HG02885 (cell line): ENCODE results near the gene CTDSP2.
"Not testable (repeated sequence)": the region's sequence is repeated elsewhere in the genome, so short reads cannot be mapped to it uniquely, and the experiment has no call there.

ENCODE experiments used
- ATAC-seq: cut with Tn5 transposase; IDR thresholded peaks from one replicate; pipeline ENCODE4 v1.9.1; 2021; ENCODE audit warnings: mild to moderate bottlenecking; ENCODE audit not compliant: unreplicated experiment, poor library complexity

The CTDSP2 gene

DNA sequence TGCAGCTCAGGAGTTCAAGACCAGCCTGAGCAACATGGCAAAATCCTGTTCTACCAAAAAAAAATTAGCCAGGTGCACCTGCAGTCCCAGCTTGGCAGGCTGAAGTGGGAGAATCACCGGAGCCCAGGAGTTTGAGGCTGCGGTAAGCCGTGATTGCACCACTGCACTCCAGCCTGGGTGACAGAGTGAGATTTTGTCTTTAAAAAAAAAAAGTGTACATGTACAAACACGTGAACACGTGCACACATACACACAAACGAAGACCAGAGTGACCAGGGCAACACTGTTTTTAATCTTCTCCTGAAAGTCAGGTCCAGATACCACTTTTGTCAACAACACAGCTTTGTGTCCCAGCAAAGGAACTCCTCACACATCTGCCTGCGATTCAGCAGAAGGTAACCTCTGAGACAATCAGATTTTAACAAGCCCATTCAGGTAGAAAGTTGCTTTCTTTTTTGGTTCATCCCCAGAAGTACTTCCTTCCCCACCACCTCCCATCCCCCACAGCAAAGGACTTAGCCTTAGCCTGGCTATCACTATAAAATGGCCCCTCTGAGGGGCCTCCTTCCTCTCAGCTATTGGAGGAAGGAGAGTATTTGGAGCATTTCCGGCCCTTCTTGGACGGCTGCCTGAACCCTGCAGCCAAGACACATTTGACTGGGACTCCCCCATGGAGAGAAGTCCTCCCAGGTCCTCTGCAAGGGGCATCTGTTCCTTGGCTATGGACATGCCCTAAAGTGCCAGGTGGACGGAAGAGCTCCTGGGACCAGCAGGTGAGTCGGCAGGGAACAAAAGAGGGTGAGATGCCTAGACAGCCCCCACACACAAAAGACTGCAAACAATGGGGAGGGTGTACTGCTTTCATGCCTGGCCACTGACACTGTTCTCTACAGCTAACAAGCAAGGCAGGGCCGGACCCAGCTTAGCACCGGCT is 9.8 kb downstream of the CTDSP2 start:
- ATAC-seq, result peak; percentile 56

DNA sequence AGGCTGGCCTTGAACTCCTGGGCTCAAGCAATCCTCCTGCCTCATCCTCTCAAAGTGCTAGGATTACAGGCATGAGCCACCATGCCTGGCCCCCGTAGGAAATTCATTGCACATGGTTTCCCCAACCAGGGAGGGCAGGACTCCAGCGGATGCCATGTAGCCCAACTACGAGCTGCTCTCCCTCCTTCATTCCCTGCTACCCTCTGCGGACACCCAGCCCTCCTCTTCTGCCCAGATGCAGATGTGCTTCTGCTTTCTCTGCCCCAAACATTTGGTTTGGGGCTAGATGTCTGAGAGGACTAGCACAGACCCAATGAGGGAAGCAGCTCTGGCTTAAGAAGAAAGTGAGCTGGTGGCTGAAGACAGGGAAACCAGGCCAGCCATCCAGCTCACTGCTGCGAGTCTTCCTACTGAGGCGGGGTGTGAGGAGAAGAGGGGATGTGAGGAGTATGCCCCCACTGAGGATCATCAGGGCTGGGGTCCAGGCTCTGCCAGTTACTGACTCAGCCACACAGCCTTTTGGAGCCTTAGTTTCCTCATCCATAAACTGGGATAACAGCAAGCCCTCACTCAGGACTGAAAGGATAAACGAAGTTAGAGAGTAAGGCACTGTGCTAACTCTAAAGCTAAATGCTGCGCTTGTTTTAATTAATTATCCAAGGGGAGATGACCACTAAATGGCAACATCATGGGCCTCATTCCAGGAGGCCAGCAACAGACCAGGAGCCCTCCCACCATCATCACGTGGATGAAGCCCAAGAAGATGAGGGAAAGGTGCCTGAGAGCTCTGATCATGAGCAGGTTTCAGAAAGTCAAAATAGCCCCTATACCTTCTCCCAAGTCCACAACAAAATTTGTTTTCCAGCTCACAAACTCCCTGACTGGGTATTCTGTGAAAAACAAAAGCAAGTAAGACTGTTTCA is 10.9 kb downstream of the CTDSP2 start:
- ATAC-seq, result no peak

DNA sequence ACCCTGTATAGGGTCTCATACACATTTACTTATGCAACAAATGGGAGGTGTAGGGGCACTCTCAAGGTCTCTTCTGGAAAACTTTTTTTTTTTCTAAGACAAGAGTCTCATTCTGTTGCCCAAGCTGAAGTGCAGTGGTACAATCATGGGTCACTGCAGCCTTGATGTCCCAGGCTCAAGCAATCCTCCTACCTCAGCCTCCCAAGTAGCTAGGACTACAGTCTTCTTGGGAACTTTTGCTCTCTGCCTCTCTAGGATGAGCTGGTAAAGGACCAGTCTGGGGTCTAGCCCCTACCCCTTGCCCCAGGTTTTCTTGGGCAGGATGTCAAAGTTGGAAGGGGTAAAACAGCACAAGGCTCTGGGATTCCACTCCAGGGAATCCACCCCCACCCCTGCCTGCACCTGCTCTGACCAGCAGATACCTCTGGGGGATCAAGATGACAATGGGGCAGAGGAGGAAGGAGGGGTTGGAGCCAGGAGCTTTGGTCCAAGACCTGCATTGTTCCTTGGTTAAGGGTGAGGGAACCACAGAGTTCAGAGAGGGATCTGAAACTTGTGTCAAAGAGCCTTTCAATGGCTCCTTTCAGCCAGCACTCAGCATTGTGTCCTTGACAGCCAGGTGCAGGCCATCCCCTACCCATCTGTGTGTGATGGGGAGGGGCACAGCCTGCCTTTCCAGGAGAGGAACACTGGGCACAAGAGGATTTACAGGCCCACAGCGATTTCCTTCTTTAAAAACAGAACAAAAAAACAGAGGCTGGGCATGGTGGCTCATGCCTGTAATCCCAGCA is 12.2 kb downstream of the CTDSP2 start:
- ATAC-seq, result no peak

DNA sequence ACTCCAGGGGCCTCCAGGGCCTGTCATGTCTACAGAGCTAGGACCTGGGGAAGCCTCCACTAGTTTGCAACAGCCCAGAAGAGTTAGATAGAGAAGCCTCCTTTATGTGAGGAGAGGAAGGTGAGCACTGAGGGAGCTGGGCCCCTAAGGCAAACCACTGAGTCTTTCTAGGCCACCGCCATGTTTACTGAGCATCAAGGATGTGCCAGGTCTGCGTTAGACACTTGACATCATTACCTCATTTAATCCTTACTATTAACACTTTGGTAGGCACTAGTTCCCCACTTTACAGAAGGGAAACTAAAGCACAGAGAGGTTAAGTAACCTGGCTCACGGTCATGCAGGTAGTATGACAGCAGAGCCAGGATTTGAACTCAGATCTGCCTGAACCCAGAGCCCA is 12.9 kb downstream of the CTDSP2 start:
- no peak for ATAC-seq

DNA sequence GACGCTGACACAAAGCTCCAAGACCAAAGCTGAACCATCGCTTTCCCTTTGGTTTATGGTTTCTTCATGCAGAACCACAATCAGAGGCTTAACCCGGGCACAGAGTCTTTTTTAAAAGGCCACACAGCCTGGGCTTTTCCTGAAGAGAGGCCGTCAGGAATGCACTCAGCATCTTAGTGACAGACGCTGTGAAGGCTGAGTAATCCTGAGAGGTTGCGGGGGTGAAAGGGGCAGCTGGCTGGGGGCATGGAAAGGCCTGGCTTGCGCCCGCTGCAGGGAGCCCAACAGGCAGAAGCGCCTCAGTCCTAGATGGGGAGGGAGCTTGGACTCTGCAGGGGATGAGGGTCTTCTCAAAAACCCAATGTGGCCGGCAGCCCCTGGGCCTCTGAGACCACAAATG is 13.6 kb downstream of the CTDSP2 start:
- no peak for ATAC-seq

DNA sequence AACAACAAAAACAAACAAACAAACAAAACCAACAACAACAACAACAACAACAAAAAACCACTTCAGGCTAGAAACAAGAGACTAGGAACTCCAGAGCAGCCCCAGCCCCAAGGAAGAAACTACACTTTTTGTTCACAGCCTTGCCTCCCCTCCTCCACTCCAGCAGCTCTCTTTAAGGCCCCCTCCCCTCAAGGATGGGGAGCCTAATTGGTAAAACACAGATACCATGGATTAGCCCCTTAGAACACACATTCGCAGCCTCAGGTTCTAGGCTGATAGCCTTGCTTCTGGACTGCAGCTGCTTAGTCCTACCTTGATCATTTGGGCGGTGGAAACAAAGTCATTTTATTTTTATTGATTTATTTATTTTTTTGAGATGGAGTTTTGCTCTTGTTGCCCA is 16.1 kb downstream of the CTDSP2 start:
- ATAC-seq, result no peak

DNA sequence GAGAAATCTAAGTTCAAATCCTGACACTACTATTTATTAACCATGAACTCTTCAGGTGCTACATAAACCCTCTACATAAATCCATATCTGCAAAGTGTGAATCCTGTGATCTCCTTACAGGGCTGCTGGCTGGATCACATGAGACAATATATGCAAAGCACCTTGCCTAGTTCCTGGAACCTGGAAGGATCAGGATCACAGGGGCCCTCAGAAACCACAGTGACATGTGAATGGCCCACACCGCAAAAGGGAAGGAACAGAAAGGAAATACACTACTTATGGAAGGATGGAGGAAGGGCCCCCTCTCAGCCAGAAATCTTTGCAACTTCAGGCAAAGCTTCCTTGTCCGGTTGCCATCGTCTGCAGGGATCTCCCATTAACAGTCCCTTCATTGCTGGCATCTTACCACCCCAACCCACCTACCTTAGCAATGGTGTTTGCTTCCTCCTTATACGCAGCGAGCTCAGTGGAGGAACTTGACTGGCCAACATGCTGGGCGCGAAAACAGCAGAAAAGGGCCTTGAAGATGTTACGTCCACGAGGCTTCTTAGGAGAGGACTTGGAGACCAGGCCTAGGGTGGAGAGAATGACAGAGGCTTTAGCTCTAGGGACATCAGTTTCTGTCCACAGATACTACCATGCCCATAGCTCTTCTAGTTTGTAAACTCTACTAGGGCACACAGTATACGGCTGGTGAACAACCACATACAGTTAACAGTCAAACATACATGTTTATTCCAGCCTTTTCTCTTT is 17.3 kb downstream of the CTDSP2 start:
- ATAC-seq, result no peak

DNA sequence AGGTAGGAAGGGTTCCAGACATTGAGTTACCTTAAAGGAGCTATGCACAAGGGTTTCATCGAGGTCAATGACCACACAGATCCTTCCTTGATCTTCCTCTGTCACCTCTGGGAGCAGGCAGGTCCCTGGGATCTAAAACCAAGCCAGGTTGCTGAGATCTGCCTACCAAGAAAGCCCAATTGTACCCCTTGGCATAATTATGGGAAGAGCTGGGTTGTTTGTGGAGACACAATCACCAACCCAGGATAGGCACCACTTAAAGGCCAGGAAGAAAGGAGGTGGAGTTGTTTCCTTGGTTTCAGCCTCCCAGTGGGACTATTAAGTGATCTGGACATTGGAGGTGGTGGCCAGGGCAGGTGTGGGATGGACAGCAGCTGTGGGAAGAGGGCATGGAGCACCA is 19.6 kb downstream of the CTDSP2 start:
- no peak for ATAC-seq

DNA sequence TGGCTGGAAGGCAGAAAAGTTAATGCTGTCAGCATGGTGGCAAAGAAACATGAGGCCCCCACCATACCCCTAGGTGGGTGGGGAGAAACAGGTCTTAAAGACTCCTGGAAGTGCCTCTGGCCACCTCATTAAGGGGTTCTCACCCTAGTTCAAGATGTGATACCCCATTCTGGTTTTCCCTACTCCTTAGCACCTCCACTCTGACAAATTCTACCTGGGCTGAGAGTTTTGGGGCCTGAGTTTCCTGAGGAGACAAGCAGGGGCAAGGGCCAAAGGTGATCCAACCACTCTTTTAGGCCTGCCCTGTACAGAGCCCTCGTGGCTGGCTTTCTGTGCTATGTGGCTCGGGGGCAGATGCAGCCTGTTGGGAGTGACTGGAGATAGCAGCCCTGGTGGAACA is 20.1 kb downstream of the CTDSP2 start:
- no peak for ATAC-seq

DNA sequence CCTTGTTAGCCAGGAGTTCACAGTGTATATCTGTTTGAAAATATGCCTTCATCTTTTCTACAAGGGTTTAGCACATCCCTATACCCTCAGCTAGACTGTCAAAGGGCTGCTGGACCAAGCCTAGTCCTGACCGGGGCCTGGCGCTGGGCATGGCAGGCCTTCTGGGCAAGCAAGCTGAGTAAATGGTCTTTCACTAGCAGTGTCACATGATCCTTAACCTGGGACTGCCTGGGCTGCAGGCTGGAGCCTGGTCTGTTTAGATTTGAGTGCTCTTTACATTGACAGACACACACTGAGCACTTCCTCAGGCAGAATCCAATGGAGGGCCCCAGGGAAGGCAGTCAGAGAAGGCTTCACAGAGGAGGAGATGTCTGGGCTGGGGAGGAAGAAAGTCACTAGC is 21.1 kb downstream of the CTDSP2 start:
- no peak for ATAC-seq

DNA sequence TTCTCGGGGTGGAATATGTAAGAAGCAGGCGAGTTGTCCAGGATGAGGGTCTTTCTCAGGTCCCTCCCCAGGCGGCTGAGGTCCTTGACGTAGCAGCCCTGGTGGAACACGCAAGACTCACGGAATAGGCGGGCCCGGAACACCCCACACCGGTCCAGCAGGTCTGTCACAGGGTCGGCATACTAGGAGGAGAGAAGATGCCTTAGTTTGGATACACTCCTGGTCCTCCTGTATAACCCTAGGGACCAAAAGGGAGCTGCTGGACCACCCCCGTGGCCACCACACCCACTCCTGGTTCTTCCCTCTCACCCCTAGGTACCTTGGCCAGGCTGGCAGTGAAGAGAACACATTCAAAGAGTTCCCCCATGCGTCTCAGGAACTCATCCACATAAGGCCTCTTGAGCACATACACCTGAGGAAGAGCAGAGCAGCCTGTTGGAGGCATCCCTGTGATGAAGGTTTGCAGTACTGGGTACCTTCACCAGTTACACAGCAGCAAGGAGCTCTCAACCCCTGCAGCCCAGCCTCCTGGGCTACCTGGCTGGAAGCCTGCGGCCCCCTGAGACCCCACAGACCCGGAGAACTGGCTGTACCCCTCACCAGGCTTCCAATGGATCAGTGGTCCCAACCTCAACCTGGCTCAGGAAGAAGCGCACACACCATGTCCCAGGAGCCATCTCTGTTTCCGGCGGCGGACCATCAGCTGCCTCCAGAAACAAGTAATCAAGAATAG is 22.5 kb downstream of the CTDSP2 start:
- ATAC-seq, result no peak

DNA sequence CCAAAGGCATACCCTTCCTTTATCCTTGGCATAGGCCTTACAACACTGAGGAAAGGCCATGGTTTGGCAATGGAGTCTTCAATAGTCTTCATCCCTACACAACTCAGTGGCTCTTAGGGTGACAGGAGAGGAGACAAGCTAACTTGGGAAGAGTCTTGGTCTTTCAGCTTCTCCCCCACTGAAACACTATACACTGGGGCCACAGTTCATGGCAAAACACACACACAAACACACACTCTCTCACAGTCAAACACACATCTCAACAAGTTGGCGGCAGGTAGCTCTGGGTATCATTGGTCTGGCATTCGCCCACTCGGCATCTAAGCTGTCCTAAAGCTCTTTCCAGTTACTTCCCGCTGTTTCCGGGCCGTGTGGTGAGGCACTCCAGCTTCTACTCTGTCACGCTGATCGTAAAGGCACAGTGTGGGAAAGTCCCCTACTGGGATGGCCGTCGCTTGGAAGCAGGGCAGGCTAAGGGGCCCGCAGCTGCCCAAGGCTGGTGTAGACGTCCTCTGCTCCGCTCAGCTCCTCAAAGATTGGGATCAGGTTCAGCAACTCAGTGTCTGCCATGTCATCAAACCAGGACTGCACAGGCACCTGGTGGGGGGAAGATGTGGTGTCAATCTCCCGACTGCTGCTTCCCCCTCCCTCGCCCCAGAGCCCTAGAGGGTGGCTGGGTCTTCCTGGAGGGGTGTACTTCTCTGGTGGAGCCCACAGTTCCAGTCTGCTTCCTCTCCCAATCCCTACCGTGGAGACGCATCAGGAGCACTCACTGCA is 23.2 kb downstream of the CTDSP2 start:
- no peak for ATAC-seq

DNA sequence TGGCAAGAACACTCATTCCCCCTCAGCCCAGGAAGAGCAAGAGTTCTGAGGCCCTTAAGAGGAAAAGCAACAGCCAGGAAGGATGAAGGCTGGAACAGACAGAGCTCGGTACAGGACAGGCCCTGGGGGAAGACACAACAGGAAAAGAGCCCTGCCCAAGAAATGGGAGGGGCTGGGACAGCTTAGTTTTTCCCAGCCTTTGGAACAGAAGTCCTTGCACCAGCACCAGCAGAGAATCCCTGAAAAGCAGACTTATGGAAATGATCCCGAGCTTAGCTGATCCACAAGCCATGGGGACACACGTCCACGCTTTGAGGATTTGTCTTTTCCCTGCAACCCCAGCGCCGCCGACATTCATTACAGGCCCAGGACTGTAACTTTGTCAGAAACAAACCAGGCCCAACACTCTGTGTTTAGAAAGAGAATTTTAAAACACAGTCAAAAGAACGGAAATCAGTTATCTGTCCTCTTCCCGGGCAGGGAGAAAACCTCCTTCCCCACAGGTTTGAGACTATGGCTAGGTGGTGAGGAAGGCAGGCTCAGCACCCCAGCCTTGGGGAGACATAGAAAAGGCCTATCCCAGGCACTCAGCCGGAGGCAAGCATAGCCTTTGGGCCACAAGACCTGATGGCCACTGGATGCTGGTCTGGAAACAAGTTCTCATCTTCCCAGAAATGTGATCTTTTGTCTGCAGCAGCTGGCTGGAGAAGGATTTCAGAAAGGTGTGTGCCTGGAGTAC is 24.0 kb downstream of the CTDSP2 start:
- ATAC-seq, result no peak

DNA sequence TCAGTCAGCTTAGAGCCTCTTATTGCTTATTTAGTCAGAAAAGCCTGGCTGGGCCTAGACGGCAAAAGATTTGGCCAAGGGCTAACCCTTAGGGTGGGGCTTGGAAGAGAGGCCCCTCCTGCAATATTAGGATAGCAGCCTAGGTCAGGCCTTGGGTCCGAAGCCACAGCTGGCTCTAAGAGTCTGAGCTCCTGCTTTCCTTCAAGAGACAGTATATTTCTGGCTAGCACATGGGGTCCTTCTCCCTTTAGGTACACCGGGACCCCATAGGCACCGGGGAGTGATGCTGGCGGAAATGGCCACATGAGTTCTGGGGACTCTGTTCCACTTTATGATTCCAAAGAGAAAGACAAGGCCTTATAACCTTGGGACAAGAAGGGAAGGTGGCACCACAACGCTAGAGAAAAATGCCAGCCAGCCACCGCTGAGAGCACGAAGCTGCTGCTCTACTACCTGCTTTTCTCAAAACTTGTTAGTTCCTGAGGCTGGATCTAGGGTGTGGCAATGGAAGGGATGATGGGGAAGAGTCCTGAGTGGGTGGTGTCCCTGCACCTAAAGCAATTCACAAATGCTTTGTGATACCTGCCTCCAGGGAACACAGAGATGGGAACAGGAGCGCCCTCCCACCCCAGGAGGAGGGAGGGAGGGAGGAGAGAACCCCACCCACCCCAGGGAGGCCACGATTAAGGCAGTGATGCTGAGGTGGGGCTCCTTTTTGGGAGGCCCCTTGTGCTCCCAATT is 24.9 kb downstream of the CTDSP2 start:
- ATAC-seq, result no peak

DNA sequence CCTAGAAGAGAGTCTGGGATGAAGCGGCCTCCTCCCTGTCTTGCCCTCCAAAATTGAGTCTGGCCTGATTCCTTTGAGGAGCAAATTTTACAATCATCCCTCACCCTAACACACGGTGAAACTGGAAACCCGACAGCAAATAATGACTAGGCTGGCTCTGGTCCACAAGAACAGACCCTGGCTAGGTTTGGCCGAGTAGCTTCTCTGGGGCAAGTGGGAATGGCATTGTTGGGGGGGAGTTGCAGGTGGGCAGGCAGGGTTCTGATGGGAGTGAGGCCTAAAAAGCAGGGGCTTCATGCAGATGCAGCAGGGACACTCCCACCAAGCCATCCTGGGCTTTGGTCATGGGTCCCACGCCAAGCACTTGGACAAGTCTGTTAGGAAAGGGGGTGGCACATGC is 25.5 kb downstream of the CTDSP2 start:
- not testable (repeated sequence) for ATAC-seq

DNA sequence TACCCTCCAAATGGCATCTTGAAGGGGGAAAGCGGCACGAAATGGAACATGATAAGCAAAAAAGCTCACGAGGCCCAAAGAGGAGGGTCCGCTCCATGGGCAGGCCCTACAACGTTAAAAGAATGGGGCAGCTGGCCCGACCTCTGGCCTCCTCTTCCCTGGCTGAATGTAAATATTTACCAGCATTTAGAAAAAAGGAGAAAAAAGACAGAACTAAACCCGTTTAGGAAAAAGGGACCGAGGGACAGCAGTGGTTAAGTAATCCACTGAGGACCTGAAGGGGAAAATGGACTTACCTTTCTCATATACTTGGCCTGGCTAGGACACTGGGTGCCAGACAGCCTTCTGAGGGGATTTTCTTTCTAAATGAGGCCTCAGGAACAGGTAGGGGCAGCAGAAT is 26.4 kb downstream of the CTDSP2 start:
- not testable (repeated sequence) for ATAC-seq

DNA sequence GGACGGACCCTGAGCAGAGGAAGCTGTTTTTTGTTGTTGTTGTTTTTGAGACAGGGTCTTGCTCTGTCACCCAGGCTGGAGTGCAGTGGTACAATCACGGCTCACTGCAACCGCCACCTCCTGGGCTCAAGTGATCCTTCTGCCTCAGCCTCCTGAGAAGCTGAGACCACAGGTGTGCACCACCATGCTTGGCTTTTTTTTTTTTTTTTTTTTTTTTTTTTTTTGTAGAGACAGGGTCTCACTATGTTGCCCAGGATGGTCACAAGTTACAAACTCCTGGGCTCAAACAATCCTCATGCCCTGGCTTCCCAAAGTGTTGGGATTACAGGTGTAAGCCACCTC is 28.6 kb downstream of the CTDSP2 start:
- ATAC-seq, result not testable (repeated sequence)
